Endothelial cell (in vitro differentiated cells): ENCODE data around the gene KCNAB1. TPM values are rescaled to one million over a fixed set of nuclear protein-coding genes. Genes with fewer than 3 reads are reported as not detected.

Experiments
- DNase-seq: peaks from one replicate; pipeline ENCODE4 v3.0.0; 2021; ENCODE audit warnings: low spot score
- H3K27ac Mint-ChIP-seq: one replicate; pipeline ENCODE4 v1.8.0; 2021; ENCODE audit warnings: mixed read lengths, inconsistent platforms; ENCODE audit not compliant: unreplicated experiment
- H3K27me3 Mint-ChIP-seq: one replicate; pipeline ENCODE4 v1.8.0; 2021; ENCODE audit warnings: mild to moderate bottlenecking, moderate library complexity, mixed read lengths, inconsistent platforms; ENCODE audit not compliant: unreplicated experiment
- H3K36me3 Mint-ChIP-seq: one replicate; pipeline ENCODE4 v1.8.0; 2021; ENCODE audit warnings: mild to moderate bottlenecking, low read depth, mixed read lengths, inconsistent platforms; ENCODE audit not compliant: unreplicated experiment
- H3K4me1 Mint-ChIP-seq: one replicate; pipeline ENCODE4 v1.8.0; 2021; ENCODE audit warnings: mild to moderate bottlenecking, mixed read lengths, inconsistent platforms; ENCODE audit not compliant: unreplicated experiment
- H3K4me3 Mint-ChIP-seq: one replicate; pipeline ENCODE4 v1.8.0; 2021; ENCODE audit warnings: mild to moderate bottlenecking, mixed read lengths, inconsistent platforms; ENCODE audit not compliant: unreplicated experiment
- H3K9me3 Mint-ChIP-seq: one replicate; pipeline ENCODE4 v1.8.0; 2021; ENCODE audit warnings: mixed read lengths, inconsistent platforms; ENCODE audit not compliant: unreplicated experiment
- CTCF ChIP-seq: fragments of 200-600 bp; sonication (generic); IDR thresholded peaks from one replicate; pipeline ENCODE4 v1.5.0; 2021; ENCODE audit warnings: antibody characterized with exemption; ENCODE audit not compliant: unreplicated experiment
- total RNA-seq: library from RNA; stranded (reverse); fragmentation: NEBNext Ultra II Directional; extraction: Animal tissue kit (Norgen Biotek cat#: 25700); gene quantifications from one replicate; pipeline ENCODE4 v1.2.1, GENCODE V29; 2021; ENCODE audit not compliant: unreplicated experiment

KCNAB1 gene
- total RNA-seq, 1 donor from 2014 or later, result not detected

GRCh38 chr3:156412600-156412999, 292.2 kb downstream of the KCNAB1 start:
- Mint-ChIP-seq H3K36me3 (no peaks in the 10 kb centered on the region), H3K4me3 (no peak overlapping the region), H3K27me3 (peaks cover 2% of the 10 kb centered on the region), H3K9me3 (no peaks in the 10 kb centered on the region), H3K27ac (no peak overlapping the region), H3K4me1 (no peaks in the 10 kb centered on the region)
- DNase-seq, result no peak
- no peak for TF ChIP-seq CTCF

- Mint-ChIP-seq H3K4me1 (no peaks in the 10 kb centered on the region), H3K9me3 (no peaks in the 10 kb centered on the region), H3K27ac (no peak overlapping the region), H3K36me3 (no peaks in the 10 kb centered on the region), H3K4me3 (no peak overlapping the region), H3K27me3 (peaks cover 2% of the 10 kb centered on the region)
- DNase-seq, result no peak
- TF ChIP-seq CTCF, result no peak
These were observed 293.0 kb downstream of the KCNAB1 start for GRCh38 chr3:156413293-156413892.

GRCh38 chr3:156416846-156417558, 296.6 kb downstream of the KCNAB1 start:
- no peaks in the 10 kb centered on the region for H3K36me3 Mint-ChIP-seq
- no peak for DNase-seq
- no peaks in the 10 kb centered on the region for H3K9me3 Mint-ChIP-seq
- H3K27me3 Mint-ChIP-seq, result peaks cover 2% of the 10 kb centered on the region
- H3K4me1 Mint-ChIP-seq, result no peaks in the 10 kb centered on the region
- H3K27ac Mint-ChIP-seq, result no peak overlapping the region
- no peak overlapping the region for H3K4me3 Mint-ChIP-seq
- no peak for TF ChIP-seq CTCF

GRCh38 chr3:156417559-156418132, 297.3 kb downstream of the KCNAB1 start:
- no peak overlapping the region for H3K27ac Mint-ChIP-seq
- no peaks in the 10 kb centered on the region for H3K9me3 Mint-ChIP-seq
- no peak for TF ChIP-seq CTCF
- no peaks in the 10 kb centered on the region for H3K4me1 Mint-ChIP-seq
- no peaks in the 10 kb centered on the region for H3K36me3 Mint-ChIP-seq
- H3K27me3 Mint-ChIP-seq, result peaks cover 2% of the 10 kb centered on the region
- DNase-seq, result no peak
- H3K4me3 Mint-ChIP-seq, result no peak overlapping the region

GRCh38 chr3:156418428-156418827, 298.1 kb downstream of the KCNAB1 start:
- H3K4me1 Mint-ChIP-seq, result no peaks in the 10 kb centered on the region
- no peaks in the 10 kb centered on the region for H3K36me3 Mint-ChIP-seq
- no peak overlapping the region for H3K27ac Mint-ChIP-seq
- DNase-seq, result no peak
- H3K9me3 Mint-ChIP-seq, result no peaks in the 10 kb centered on the region
- TF ChIP-seq CTCF, result no peak
- no peak overlapping the region for H3K4me3 Mint-ChIP-seq
- peaks cover 2% of the 10 kb centered on the region for H3K27me3 Mint-ChIP-seq
